HG03159 (cell line): ENCODE measurements around the gene LDLRAD2.
"Not testable (repeated sequence)": the region's sequence is repeated elsewhere in the genome, so short reads cannot be mapped to it uniquely, and the experiment has no call there.

Source experiments
- ATAC-seq: cut with Tn5 transposase; IDR thresholded peaks from one replicate; pipeline ENCODE4 v1.9.1; 2021; ENCODE audit warnings: mild to moderate bottlenecking, moderate library complexity; ENCODE audit not compliant: unreplicated experiment

LDLRAD2 gene

GRCh38 chr1:21811875-21812305 lies at the start of gene LDLRAD2:
Gene LDLRAD2 (plus strand): TSS chr1:21812265. CDS start chr1:21812452, 187 bp downstream.
- ATAC-seq = no peak

- no peak for ATAC-seq
These were observed 48.8 kb upstream of the LDLRAD2 start for GRCh38 chr1:21763236-21763635.

- no peak for ATAC-seq
These were observed 48.2 kb upstream of the LDLRAD2 start for GRCh38 chr1:21763694-21764419.

GRCh38 chr1:21764615-21765423 lies 47.2 kb upstream of the LDLRAD2 start:
- ATAC-seq = no peak

- ATAC-seq = no peak
These were observed 45.9 kb upstream of the LDLRAD2 start for GRCh38 chr1:21766210-21766609.

GRCh38 chr1:21767106-21767505 lies 45.0 kb upstream of the LDLRAD2 start:
- not testable (repeated sequence) for ATAC-seq

- ATAC-seq = no peak
These were observed 41.9 kb upstream of the LDLRAD2 start for GRCh38 chr1:21770201-21770600.

GRCh38 chr1:21770602-21771001 lies 41.5 kb upstream of the LDLRAD2 start:
- ATAC-seq = not testable (repeated sequence)

GRCh38 chr1:21771672-21772071 lies 40.4 kb upstream of the LDLRAD2 start:
- ATAC-seq = not testable (repeated sequence)

GRCh38 chr1:21773585-21773984 lies 38.5 kb upstream of the LDLRAD2 start:
- ATAC-seq = no peak

- no peak for ATAC-seq
These were observed 37.1 kb upstream of the LDLRAD2 start for GRCh38 chr1:21774835-21775549.

- no peak for ATAC-seq
These were observed 36.5 kb upstream of the LDLRAD2 start for GRCh38 chr1:21775550-21775914.

GRCh38 chr1:21775985-21776562 lies 36.0 kb upstream of the LDLRAD2 start:
- ATAC-seq = no peak

GRCh38 chr1:21776925-21777324 lies 35.1 kb upstream of the LDLRAD2 start:
- ATAC-seq = not testable (repeated sequence)

- no peak for ATAC-seq
These were observed 33.7 kb upstream of the LDLRAD2 start for GRCh38 chr1:21778405-21778727.

GRCh38 chr1:21779613-21780521 lies 32.2 kb upstream of the LDLRAD2 start:
- peak; percentile 29 for ATAC-seq

- ATAC-seq = peak; percentile 20
These were observed 30.2 kb upstream of the LDLRAD2 start for GRCh38 chr1:21781815-21782348.

- peak; percentile 26 for ATAC-seq
These were observed 29.7 kb upstream of the LDLRAD2 start for GRCh38 chr1:21782349-21782867.

- ATAC-seq = peak; percentile 63
These were observed 29.0 kb upstream of the LDLRAD2 start, which contains the start of gene USP48 for GRCh38 chr1:21782868-21783678. Gene USP48 (minus strand): TSS chr1:21783149. CDS start chr1:21782957, 192 bp downstream.
